Nephron progenitor cell (in vitro differentiated cells): Measurements from ENCODE around the gene HINT3.

Source experiments
- DNase-seq: peaks from one replicate; pipeline ENCODE4 v3.0.0; 2021
- H3K27ac Mint-ChIP-seq: 2 replicates; pipeline ENCODE4 v1.8.0; 2021; ENCODE audit warnings: mild to moderate bottlenecking, moderate library complexity, mixed read lengths
- H3K27me3 Mint-ChIP-seq: 2 replicates; pipeline ENCODE4 v1.8.0; 2021; ENCODE audit warnings: mild to moderate bottlenecking, low read depth, mixed read lengths; ENCODE audit not compliant: poor library complexity
- H3K36me3 Mint-ChIP-seq: 2 replicates; pipeline ENCODE4 v1.8.0; 2021; ENCODE audit warnings: low read depth, mixed read lengths
- H3K4me1 Mint-ChIP-seq: 2 replicates; pipeline ENCODE4 v1.8.0; 2021; ENCODE audit warnings: mixed read lengths
- H3K4me3 Mint-ChIP-seq: 2 replicates; pipeline ENCODE4 v1.8.0; 2021; ENCODE audit warnings: mild to moderate bottlenecking, moderate library complexity, mixed read lengths
- H3K9me3 Mint-ChIP-seq: 2 replicates; pipeline ENCODE4 v1.8.0; 2021; ENCODE audit warnings: mild to moderate bottlenecking, moderate library complexity, mixed read lengths
- CTCF ChIP-seq: fragments of 200-600 bp; sonication (generic); IDR thresholded peaks from 2 replicates; pipeline ENCODE4 v1.5.0; 2021; ENCODE audit warnings: antibody characterized with exemption

Gene HINT3

GRCh38 chr6:125942672-125943527 lies 13.7 kb upstream of the HINT3 start:
- Mint-ChIP-seq H3K27me3 (peaks cover 10% of the 10 kb centered on the region), H3K36me3 (no peaks in the 10 kb centered on the region), H3K27ac (no peak overlapping the region), H3K4me3 (no peak overlapping the region), H3K4me1 (peaks cover 12% of the 10 kb centered on the region), H3K9me3 (no peaks in the 10 kb centered on the region)
- TF ChIP-seq CTCF = no peak
- DNase-seq = no peak

- H3K4me1 Mint-ChIP-seq = peaks cover 12% of the 10 kb centered on the region
- no peak for DNase-seq
- TF ChIP-seq CTCF = no peak
- no peaks in the 10 kb centered on the region for H3K9me3 Mint-ChIP-seq
- H3K4me3 Mint-ChIP-seq = no peak overlapping the region
- peaks cover 10% of the 10 kb centered on the region for H3K27me3 Mint-ChIP-seq
- no peaks in the 10 kb centered on the region for H3K36me3 Mint-ChIP-seq
- no peak overlapping the region for H3K27ac Mint-ChIP-seq
Measured at GRCh38 chr6:125943528-125944433, 12.8 kb upstream of the HINT3 start.

GRCh38 chr6:125944434-125944816 lies 12.1 kb upstream of the HINT3 start:
- Mint-ChIP-seq H3K9me3 (no peaks in the 10 kb centered on the region), H3K36me3 (no peaks in the 10 kb centered on the region), H3K4me1 (peaks cover 6% of the 10 kb centered on the region), H3K27ac (no peak overlapping the region), H3K27me3 (peaks cover 10% of the 10 kb centered on the region), H3K4me3 (no peak overlapping the region)
- no peak for TF ChIP-seq CTCF
- DNase-seq = no peak

GRCh38 chr6:125944896-125945295 lies 11.7 kb upstream of the HINT3 start:
- Mint-ChIP-seq H3K36me3 (no peaks in the 10 kb centered on the region), H3K27me3 (peaks cover 10% of the 10 kb centered on the region), H3K4me3 (no peak overlapping the region), H3K9me3 (no peaks in the 10 kb centered on the region), H3K4me1 (peaks cover under 1% of the 10 kb centered on the region), H3K27ac (no peak overlapping the region)
- TF ChIP-seq CTCF = no peak
- DNase-seq = no peak

GRCh38 chr6:125945378-125946141 lies 11.0 kb upstream of the HINT3 start:
- peaks cover 7% of the 10 kb centered on the region for H3K27me3 Mint-ChIP-seq
- no peak for DNase-seq
- no peak overlapping the region for H3K4me3 Mint-ChIP-seq
- no peak for TF ChIP-seq CTCF
- H3K27ac Mint-ChIP-seq = no peak overlapping the region
- H3K4me1 Mint-ChIP-seq = no peaks in the 10 kb centered on the region
- H3K9me3 Mint-ChIP-seq = no peaks in the 10 kb centered on the region
- no peaks in the 10 kb centered on the region for H3K36me3 Mint-ChIP-seq
